Stimulated activated CD4-positive, alpha-beta T cell treated with anti-CD3 and anti-CD28 coated beads, Interleukin-15, amount 100 ng/mL, for 48 hours (primary cell): Measurements from ENCODE around the gene CPOX.
"Not testable (repeated sequence)": the region's sequence is repeated elsewhere in the genome, so short reads cannot be mapped to it uniquely, and the experiment has no call there.

ENCODE experiments used
- DNase-seq, 2 donors: peaks; one replicate each; pipeline ENCODE4 v3.0.0-alpha.2; 2020; ENCODE audit warnings: low read depth in 2 of 2

CPOX gene

DNA sequence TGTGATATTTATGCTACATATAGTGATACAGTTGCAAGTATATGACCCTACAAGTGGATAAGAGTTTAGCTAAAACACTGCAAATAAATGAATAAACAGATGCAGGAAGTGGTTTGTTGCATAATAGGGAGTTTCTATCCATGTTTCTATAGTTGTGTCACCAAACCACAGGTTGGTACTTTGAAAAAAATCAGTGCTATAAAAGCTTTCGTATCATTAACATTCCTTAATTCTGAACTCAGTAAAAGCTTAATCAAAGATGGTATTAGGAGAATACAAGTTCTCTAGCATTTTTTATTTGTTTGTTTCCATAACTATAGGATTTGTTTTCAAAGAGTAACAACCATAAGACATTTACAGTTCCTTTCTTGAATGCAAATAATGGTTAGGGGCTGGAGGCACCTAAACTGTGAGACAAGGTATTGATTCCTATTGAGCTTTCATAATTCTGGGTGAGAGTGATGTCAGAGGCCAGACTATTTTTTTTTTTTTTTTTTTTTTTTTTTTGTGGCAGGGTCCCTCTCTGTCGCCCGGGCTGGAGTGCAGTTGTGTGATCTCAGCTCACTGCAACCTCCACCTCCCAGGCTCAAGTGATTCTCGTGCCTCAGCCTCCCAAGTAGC, 29.6 kb downstream of the CPOX start:
- DNase-seq: no peak

DNA sequence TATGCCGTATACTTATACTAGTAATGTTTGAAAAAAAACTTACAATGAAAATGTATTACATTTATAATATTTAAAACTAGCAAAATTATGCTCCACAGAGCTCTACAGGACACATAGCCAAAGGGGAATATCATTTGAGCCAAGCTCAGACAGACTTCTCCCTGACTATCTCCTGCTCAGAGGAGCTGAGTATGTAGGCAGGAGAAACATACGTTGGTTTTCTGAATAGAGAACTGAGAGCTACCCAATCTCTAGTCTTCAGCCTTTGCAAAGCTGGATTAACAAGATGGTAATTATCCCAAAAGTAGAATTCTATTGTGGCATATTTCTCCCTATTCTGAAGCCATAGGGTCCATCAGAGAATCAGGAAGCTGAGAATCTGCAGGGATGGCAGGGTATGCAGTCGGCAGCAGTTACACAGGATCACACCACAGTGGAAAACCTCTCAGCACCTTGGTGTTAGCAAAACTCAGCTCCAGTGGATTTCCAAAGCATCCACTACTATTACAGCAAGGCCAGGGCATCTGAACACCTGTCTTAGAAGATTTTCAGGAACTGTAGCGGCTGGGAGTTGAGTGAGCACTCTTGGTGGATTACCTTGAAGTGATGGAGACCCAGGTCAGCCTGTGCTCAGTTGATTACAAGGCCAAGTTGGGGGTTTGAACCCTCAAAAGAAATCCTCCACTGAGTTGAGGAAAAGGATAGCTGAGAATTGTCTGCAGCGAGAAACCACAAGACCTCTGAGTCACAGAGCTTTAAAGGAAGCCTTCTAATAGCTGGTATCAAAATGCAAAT, 31.5 kb downstream of the CPOX start:
- no peak for DNase-seq

DNA sequence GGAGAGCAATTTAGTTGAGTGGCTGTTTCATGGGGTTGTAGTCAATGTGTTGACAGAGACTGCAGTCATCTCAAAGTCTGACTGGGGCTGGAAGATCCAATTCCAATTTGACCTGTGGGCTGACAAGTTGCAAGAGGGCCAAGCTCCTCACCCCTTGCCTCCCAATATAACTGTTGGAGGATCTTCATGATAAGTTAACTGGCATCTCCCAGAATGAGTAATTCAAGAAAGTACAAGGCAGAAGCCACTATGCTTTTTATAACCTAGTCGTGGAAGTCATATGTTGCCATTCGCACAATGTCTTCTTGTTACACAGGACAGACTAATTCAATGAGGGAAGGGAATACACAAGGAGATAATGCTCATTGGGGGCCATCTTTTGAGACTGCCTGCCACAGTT, 32.5 kb downstream of the CPOX start:
- DNase-seq: no peak

DNA sequence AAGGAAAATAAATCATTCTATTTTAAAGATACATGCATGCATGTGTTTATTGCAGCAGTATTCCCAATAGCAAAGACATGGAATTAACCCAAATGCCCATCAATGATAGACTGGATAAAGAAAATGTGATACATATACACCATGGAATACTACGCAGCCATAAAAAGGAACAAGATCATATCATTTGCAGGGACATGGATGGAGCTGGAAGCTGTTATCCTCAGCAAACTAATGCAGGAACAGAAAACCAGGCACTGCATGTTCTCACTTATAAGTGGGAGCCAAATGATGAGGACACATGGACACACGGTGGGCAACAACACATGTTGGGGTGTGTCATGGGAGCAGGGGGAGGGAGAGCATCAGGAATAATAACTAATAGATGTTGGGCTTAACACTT, 33.6 kb downstream of the CPOX start:
- DNase-seq: not testable (repeated sequence)

DNA sequence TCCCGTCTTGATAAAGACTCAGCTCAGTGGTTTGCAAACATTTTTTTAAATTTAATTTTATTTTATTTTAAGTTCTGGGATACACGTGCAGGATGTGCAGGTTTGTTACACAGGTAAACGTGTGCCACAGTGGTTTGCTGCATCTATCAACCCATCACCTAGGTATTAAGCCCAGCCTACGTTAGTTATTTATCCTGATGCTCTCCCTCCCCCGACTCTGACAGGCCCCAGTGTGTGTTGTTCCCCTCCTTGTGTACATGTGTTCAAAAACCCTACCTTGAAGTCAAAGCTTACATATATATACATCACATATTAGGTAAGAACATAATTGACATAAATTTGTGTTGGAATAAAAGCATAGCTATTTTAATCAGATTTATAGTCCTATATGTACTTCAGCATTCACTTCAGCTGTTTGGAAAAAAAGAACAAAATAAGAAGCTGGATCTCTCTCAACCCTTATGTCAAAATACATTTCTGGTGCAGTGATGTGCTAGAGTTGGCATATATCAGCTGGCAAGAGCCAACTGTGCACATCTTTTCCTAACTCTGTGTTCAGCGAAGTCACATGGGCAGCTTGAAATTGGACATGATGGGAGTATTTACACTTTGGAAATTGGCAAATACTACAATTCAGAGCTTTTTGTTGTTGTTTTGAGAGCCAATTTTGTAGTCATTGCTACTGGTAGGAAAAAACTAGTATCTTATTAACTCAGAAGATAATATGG, 35.1 kb downstream of the CPOX start:
- no peak for DNase-seq

DNA sequence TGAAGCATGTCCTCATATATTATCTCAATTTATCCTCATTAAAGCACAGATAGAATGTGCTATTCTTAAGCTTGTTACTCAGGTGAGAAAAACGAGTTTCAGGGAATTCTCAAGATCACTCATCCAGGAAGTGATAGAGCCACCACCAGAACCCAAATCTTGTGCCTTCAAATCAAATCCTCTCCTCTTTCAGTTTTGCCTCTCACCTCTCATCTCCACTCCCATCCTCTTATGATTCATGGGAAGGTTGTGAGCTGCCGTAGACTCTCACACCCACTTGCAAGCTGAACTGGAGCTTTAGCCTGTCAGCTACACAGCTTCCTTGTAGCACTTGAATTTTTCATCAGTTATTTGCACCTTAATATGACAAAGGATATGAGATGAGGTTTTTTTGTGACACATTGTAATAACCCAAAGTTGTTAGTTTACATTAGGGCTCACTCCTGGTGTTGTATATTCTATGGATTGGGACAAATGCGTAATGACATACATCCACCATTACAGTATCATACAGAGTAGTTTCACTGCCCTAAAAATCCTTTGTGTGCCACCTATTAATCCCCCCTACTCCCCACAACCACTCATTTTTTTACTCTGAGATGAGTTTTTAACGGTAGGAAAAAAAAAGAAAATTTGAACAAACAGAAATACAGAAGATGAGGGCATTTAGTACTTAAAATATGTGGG, 35.9 kb downstream of the CPOX start:
- peak; percentile 31 to 47 for DNase-seq

DNA sequence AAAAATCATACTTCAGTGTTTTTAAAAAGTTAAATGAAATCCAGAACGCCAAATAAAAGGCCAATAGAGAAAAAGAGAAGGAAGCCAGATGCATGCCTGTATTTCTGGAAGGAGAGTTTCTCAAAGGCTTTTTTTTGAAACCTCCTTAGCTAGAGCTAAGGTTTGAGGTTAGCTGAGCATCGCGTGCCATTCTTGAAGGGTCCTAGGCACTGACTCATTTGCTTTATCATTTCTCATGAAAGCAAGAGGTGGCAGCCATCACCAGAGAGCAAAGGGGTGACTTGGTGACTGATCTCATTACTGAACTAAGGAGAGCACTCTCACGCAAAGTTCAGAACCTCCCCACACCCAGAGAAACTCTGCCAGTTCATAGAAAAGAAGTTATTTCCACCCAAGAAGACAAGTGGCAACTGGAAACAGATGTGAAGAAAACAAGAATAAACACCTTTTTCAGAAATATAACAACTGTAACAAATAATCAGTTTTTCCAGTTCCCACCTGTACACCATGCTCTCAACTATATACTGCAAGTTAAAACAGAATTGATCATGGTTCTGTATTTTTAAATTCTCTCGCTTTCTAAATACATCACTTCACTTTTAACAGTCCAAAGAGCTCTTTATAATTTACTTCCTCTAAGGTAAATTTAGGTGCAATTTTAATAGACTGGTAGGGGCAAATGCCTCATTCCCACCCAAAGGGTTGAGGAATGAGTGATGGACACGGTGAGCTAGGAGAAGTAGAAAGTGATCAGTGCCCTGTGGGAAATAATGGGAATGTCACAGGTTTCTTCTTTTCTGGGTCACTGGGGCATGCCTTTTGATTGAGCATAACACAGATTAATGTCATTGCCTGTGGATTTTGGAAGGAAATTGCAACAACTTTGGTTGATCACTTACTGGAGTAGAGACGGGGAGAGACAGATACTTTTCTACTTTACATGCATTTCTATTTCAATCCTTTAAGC, 37.0 kb downstream of the CPOX start:
- DNase-seq: peak; percentile 67 to 81

DNA sequence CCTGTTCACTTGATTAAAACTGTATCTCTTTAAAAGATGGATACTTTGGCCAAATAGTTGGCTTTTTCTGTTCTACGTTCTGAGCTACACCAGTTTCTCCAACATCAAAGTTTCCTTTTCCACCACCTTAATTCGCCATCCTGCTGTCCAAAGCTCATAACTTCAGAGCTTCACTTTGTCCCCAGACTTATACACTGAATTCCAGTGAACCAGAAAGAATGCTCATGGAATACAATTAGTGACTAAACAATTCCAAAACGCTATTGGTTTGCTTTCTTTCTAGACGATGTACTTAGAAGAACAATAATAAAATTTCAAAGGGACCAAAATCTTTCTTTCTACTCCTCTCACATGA, 38.4 kb downstream of the CPOX start:
- DNase-seq: no peak

DNA sequence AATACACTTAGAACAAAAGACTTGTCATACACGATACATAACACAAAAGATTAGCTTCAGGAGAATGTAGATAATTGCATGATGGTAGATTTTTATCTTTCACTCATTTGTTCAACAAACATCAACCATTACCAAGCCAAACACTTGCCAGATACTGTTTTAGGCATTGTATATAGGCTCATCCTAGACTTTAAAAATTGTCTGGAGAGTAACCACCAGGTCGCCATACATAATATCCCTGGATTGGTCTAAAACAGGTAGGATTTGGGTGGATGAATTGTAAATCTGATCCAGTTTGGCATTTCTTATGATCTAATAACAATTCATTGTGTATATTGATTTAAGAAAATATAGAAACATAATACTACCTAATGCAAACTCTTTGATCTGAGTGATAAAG, 38.8 kb downstream of the CPOX start:
- DNase-seq: no peak

DNA sequence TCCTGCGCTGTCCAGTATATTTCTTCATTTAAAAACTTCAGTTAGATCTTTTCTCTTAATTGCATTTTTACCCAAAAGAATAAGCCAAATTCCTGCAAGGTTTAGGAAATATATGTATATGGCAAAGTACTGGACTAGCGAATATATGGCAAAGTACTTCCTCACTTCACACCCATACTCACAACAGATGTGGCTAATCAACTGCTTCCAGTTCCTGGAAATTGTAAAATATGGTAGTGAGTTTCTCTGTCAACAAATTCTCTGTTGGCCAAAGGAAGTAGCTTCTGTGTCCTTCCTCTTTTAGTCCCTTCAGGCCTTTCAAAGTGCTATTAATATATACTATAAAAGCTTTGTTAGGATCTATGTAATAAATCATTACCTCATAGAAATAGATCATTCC, 39.7 kb downstream of the CPOX start:
- DNase-seq: no peak

DNA sequence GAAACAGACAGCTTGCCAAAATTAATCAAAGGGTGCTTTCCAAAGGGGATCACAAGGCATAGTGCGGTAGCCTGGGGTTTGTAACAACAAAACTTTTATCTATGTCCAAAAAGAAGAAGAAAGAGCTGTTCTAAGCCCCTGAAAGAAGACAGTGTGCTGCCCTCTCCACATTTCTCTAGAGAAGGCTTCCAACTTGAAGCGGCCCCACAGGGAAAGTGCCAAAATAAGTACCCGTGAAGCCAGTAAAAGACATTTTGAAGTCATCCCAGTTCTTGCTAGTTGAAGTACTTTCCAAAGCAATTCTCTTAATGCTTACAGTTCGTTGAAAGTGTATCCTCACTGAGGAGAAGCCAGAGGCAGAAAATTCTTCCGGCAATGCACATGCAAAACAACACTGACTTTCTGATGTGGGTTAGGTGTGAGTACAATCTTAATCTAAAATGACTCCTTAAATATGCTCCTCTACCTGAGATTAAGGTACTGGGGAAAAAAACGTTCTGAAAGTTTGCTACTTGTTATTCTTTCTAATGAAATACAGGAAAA, 40.3 kb downstream of the CPOX start:
- DNase-seq: no peak

DNA sequence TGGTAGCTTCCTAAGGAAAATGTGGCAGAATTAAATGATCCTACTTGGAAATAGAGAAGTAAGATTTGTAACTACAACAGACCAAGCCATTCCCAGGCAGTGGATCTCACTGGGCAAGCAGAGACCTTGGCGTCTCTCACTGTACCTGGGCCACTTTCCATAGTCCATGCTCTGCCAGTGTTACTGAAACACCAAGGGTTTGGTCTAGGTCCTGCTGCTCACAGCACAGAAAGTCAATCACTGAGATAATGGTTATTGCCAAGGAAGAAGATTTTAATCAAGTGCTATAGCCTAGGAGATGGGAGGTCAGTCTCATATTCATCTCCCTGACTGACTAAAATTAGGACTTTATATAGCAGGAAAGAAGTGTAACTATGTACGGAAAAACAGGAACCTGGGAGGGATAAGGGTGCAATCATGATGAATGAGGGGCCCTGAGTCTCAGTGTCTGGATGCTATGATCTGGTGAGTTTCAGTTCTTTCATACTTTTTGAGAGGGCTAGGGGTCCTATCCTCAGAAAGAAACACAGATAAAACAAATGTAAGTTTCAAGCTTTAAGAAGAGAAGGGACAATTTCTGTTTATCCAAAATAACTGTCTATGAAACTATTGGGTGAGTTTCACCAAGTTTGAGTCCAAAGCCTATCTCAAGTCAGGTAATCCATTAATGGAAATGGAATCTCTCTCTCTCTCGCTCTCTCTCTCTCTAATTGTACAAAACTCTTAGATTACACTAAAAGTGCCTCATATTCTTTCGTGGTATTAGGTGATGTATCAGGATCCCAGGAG, 41.0 kb downstream of the CPOX start:
- DNase-seq: no peak

DNA sequence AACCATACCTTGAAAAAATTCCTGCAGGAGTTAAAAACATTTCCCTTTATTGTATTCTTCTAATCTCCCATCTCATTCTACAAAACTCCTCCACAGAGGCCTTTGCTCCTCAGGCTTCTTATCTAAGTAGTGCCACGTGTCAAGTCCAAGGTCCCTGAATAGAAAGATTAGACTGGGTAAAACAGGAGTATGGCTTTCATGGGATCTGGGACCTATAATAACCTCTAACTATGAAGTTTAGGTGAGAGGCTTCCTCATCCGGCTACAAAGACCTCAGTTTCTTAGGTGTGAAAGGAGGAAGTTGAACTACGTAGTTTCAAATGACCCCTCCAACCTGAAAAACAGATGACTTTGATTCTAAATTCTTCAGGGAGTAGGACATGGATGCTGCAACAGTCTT, 41.7 kb downstream of the CPOX start:
- no peak for DNase-seq

DNA sequence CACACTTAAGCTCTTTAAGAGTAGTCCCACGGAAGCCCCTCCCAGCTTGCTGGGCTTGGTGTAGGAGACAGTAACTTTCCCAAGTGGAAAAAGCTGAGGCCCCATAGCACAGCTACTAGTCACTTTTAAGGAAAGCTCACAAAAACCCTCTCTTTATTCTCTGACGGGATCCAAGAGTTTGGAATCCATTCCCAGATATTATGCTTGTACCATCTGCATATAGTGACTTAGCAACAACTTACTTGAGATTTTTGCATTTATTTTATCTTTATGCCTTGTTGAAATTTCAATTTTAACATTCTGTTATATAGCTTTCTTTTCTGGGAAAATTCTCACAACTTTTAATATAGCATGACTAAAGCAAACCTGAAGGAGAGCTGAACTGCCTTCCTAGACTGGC, 42.2 kb downstream of the CPOX start:
- DNase-seq: no peak

DNA sequence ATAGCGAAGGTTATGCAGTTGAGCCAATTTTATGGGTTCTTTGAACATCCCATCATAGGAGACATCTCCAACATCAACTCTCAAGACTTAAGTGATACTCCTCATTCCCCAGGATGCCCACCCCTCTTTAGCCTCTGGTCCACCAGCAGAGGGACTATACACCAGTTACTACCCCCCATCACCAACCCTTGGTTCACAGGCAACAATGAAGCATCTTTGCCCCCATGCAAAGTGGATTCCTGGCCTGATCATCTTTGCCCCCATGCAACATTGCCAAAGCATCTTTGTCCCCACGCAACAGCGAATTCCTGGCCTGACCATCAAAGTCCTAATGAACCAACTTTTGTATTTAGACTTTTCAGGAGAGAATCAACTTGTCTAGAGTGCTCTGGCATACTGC, 42.6 kb downstream of the CPOX start:
- DNase-seq: no peak

DNA sequence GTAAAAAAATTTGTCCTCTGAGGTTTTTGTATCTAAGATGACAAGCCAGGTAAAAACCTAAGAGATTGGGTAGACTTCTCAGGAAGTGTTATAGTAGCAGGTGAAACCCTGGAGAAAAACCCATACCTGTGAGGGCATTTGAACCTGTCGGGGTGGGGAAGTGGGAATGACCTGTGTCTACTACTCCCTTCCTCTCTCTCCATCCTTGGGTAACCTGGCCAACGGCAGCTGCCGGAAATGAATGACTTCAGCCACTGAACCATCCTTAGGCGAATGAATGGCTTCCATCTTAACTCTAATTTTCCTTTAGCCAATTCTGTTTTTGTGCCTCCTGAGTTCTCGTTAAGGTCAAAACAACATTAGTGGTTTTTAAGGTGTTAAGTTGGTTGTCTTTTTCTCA, 44.9 kb downstream of the CPOX start:
- DNase-seq: no peak

DNA sequence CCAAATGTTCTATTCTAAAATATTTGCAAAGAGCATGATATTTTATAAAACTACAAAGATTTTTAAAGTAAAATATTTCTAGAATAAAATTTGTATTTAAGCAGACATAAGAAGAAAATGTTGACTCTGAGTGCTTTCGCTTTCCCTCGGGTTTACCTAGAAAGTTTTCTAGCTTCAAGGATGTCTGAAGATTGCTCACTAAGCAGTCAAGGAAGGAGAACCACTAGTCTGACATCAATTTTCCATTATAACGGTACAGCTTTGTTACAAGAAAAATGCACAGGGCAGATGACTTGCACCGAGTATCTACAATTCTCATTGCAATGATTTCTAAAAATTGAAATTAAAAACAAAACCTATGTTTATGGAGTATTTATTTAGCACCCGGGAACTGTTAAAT, 47.5 kb downstream of the CPOX start:
- no peak for DNase-seq

DNA sequence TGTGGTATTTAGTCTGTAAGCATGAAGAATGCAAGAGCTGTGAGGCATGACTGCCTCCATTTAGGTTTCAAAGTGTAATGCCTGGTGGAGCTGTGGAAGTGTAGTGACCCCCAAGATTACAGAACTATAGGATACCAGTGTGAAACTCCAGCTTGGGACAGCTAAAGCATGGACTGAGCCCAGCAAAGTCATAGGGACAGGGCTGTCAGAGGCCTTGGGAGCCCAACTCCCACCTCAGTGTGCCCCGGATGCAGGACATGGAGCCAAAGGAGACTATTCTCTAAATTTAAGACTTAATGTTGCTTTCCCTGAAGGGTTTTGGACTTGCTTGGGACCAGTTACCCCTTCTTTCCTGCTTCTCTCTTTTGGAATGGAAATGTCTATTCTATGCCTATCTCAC, 50.8 kb downstream of the CPOX start:
- DNase-seq: no peak

DNA sequence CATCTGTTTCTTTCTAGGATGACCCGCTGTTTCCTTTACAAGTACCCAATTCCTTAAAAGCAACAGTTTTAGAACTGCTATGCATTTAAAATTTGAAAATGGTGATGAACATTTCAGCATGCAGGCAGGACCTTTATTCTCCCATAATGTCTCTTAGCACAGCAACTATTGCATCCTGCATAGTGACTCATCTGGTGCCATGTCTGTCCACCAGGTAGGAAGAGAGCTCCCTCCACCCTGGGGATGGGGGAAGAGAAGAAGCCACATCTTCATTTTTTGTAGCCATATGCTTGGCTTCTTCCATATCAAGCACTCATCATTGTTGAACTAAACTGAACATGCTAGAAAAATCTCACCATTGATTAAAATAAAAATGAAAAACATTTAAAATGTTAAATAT, 51.7 kb downstream of the CPOX start:
- DNase-seq: no peak

DNA sequence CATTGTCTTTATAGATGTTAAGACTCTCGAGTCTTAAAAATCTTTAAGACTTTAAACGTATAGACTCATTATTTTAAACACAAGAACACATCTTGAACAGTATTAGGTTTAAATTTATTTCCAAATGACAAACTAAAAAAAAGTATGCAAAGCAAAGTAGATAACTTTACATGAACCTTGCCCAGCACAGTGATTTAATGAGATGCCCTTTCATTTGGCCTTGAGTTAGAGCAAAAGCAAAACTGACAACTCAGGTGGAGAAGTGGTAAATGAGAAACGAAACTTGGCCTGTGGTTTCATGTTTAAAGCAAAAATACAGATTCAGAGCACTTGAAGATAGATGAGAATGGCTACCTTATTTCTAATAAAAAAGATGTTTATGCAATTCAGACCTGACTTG, 53.1 kb downstream of the CPOX start:
- no peak for DNase-seq
